OCI-LY7 (cell line): ENCODE results near the gene MTF2.

Source experiments
- CTCF ChIP-seq: fragments of 200-600 bp; sonication (generic); conservative IDR thresholded peaks from 2 replicates; pipeline ENCODE4 v1.5.1; 2014; ENCODE audit warnings: mild to moderate bottlenecking, antibody characterized with exemption, low read length, moderate library complexity, mixed read lengths
- EZH2phosphoT487 ChIP-seq: fragments of 200-600 bp; sonication (generic); IDR thresholded peaks from 2 replicates; pipeline ENCODE4 v1.6.1; 2018; ENCODE audit warnings: low read depth, borderline replicate concordance, mild to moderate bottlenecking, mixed run types, antibody characterized with exemption, low read length, moderate library complexity, mixed read lengths

- TF ChIP-seq CTCF (no peak), EZH2phosphoT487 (no peak)
Measured at GRCh38 chr1:93123201-93123783, 44.2 kb downstream of the MTF2 start.
